HEK293 (cell line): Measurements from ENCODE around the gene SPRED2.

ENCODE experiments used
- CTCF ChIA-PET: fragments of 350-600 bp; formaldehyde crosslinking; extraction: SDS; loops from one replicate; lab custom pipeline; 2021; ENCODE audit warnings: antibody characterized with exemption; lab: Yijun Ruan, JAX
- POLR2A ChIA-PET: fragments of 300-600 bp; formaldehyde crosslinking; extraction: SDS; loops from one replicate; lab custom pipeline; 2020; ENCODE audit warnings: antibody characterized with exemption, inconsistent platforms; lab: Yijun Ruan, JAX
- H3K27ac ChIP-seq: fragments of 200-500 bp; sonication (Bioruptor generic); 2 replicates; pipeline ENCODE4 v1.5.1; 2014; ENCODE audit warnings: low read depth, low read length, control low read depth, inconsistent platforms; ENCODE audit errors: extremely low read depth
- H3K36me3 ChIP-seq, 2 experiments: fragments of 200-500 bp in 1 of 2; sonication (Bioruptor generic) in 1 of 2; 1 replicate in 1 of 2; 2 replicates in 1 of 2; pipeline ENCODE4 v1.5.1; 2014 to 2017; ENCODE audit warnings: inconsistent platforms in 2 of 2, low read length in 2 of 2; ENCODE audit not compliant: control insufficient read depth in 2 of 2, insufficient read depth in 1 of 2
- H3K4me1 ChIP-seq: fragments of 200-500 bp; sonication (Bioruptor generic); 2 replicates; pipeline ENCODE4 v1.5.1; 2014; ENCODE audit warnings: mild to moderate bottlenecking, low read length, inconsistent platforms; ENCODE audit not compliant: control insufficient read depth, insufficient read depth
- H3K4me3 ChIP-seq: 2 replicates; pipeline ENCODE4 v1.5.1; 2011; ENCODE audit warnings: low read depth, mild to moderate bottlenecking, control low read depth, low read length, moderate library complexity
- H3K9me3 ChIP-seq: fragments of 200-500 bp; sonication (Bioruptor generic); 2 replicates; pipeline ENCODE4 v1.5.1; 2014; ENCODE audit warnings: low read depth, low read length, inconsistent platforms; ENCODE audit not compliant: control insufficient read depth, insufficient read depth
- AEBP2 ChIP-seq: fragments of 450-650 bp; formaldehyde crosslinking; IDR thresholded peaks from 2 replicates; pipeline ENCODE4 v1.5.1; 2016; ENCODE audit warnings: missing biosample characterization, missing genetic modification characterization, borderline replicate concordance
- HOXC10 ChIP-seq: sonication (generic); formaldehyde crosslinking; IDR thresholded peaks from 2 replicates; pipeline ENCODE4 v1.8.1; 2023; ENCODE audit warnings: mild to moderate bottlenecking, missing genetic modification reagents
- IKZF3 ChIP-seq: fragments of 450-650 bp; IDR thresholded peaks from 2 replicates; pipeline ENCODE4 v1.5.0; 2018; ENCODE audit warnings: missing biosample characterization, mild to moderate bottlenecking, missing genetic modification characterization, moderate library complexity
- KLF1 ChIP-seq: fragments of 450-650 bp; formaldehyde crosslinking; IDR thresholded peaks from 2 replicates; pipeline ENCODE4 v1.5.1; 2016; ENCODE audit warnings: missing biosample characterization, missing genetic modification characterization
- ZIC2 ChIP-seq: fragments of 450-650 bp; formaldehyde crosslinking; IDR thresholded peaks from 2 replicates; pipeline ENCODE4 v1.5.1; 2016; ENCODE audit warnings: missing biosample characterization, missing genetic modification characterization
- ZNF138 ChIP-seq: fragments of 450-650 bp; formaldehyde crosslinking; IDR thresholded peaks from 2 replicates; pipeline ENCODE4 v1.5.1; 2016; ENCODE audit warnings: missing biosample characterization, missing genetic modification characterization, borderline replicate concordance
- ZNF174 ChIP-seq: fragments of 450-650 bp; formaldehyde crosslinking; IDR thresholded peaks from 2 replicates; pipeline ENCODE4 v1.5.0; 2017; ENCODE audit warnings: missing biosample characterization, mild to moderate bottlenecking, missing genetic modification characterization
- ZNF239 ChIP-seq: fragments of 450-650 bp; formaldehyde crosslinking; IDR thresholded peaks from 2 replicates; pipeline ENCODE4 v1.5.1; 2016; ENCODE audit warnings: missing biosample characterization, missing genetic modification characterization
- ZNF248 ChIP-seq: fragments of 450-650 bp; formaldehyde crosslinking; IDR thresholded peaks from 2 replicates; pipeline ENCODE4 v1.5.1; 2017; ENCODE audit warnings: missing biosample characterization, missing genetic modification characterization
- ZNF302 ChIP-seq: fragments of 450-650 bp; formaldehyde crosslinking; IDR thresholded peaks from 2 replicates; pipeline ENCODE4 v1.5.1; 2016; ENCODE audit warnings: missing biosample characterization, missing genetic modification characterization, low read depth
- ZNF341 ChIP-seq: fragments of 450-650 bp; formaldehyde crosslinking; IDR thresholded peaks from 2 replicates; pipeline ENCODE4; 2016; ENCODE audit warnings: low read depth, missing biosample characterization, missing genetic modification characterization
- ZNF354C ChIP-seq: fragments of 450-650 bp; formaldehyde crosslinking; IDR thresholded peaks from 2 replicates; pipeline ENCODE4 v1.5.1; 2016; ENCODE audit warnings: missing biosample characterization, missing genetic modification characterization, low read depth, borderline replicate concordance
- ZNF37A ChIP-seq: fragments of 450-650 bp; IDR thresholded peaks from 2 replicates; pipeline ENCODE4 v1.5.1; 2018; ENCODE audit warnings: missing biosample characterization, missing genetic modification characterization
- ZNF416 ChIP-seq: fragments of 450-650 bp; formaldehyde crosslinking; IDR thresholded peaks from 2 replicates; pipeline ENCODE4 v1.5.1; 2016; ENCODE audit warnings: missing biosample characterization, missing genetic modification characterization
- ZNF677 ChIP-seq: fragments of 450-650 bp; IDR thresholded peaks from 2 replicates; pipeline ENCODE4 v1.5.0; 2018; ENCODE audit warnings: missing biosample characterization, mild to moderate bottlenecking, missing genetic modification characterization, moderate library complexity
- ZNF777 ChIP-seq: fragments of 450-650 bp; formaldehyde crosslinking; IDR thresholded peaks from 2 replicates; pipeline ENCODE4 v1.5.1; 2017; ENCODE audit warnings: missing biosample characterization, missing genetic modification characterization, borderline replicate concordance
- ZSCAN16 ChIP-seq: fragments of 450-650 bp; formaldehyde crosslinking; IDR thresholded peaks from 2 replicates; pipeline ENCODE4 v1.5.1; 2016; ENCODE audit warnings: missing biosample characterization, missing genetic modification characterization
- ZSCAN4 ChIP-seq: fragments of 450-650 bp; formaldehyde crosslinking; IDR thresholded peaks from 2 replicates; pipeline ENCODE4 v1.5.1; 2017; ENCODE audit warnings: missing biosample characterization, missing genetic modification characterization
- TF ChIP-seq, protein P1 (sequence below): fragments of 450-650 bp; formaldehyde crosslinking; IDR thresholded peaks from 2 replicates; pipeline ENCODE4 v1.5.1; 2017; ENCODE audit warnings: missing biosample characterization, missing genetic modification characterization
- TF ChIP-seq, protein P2 (sequence below): fragments of 450-650 bp; formaldehyde crosslinking; IDR thresholded peaks from 2 replicates; pipeline ENCODE4 v1.5.1; 2017; ENCODE audit warnings: missing biosample characterization, missing genetic modification characterization

Gene SPRED2

GRCh38 chr2:65479524-65479923 lies 47.1 kb upstream of the SPRED2 start:
- Histone ChIP-seq H3K9me3 (no peaks in the 10 kb centered on the region), H3K27ac (no peak overlapping the region), H3K4me1 (no peaks in the 10 kb centered on the region), H3K4me3 (no peak overlapping the region), H3K36me3 (no peaks in the 10 kb centered on the region)
- TF ChIP-seq, protein P1, sequence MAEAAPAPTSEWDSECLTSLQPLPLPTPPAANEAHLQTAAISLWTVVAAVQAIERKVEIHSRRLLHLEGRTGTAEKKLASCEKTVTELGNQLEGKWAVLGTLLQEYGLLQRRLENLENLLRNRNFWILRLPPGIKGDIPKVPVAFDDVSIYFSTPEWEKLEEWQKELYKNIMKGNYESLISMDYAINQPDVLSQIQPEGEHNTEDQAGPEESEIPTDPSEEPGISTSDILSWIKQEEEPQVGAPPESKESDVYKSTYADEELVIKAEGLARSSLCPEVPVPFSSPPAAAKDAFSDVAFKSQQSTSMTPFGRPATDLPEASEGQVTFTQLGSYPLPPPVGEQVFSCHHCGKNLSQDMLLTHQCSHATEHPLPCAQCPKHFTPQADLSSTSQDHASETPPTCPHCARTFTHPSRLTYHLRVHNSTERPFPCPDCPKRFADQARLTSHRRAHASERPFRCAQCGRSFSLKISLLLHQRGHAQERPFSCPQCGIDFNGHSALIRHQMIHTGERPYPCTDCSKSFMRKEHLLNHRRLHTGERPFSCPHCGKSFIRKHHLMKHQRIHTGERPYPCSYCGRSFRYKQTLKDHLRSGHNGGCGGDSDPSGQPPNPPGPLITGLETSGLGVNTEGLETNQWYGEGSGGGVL (tag by site-specific recombination) = no peak
- TF ChIP-seq, protein P2, sequence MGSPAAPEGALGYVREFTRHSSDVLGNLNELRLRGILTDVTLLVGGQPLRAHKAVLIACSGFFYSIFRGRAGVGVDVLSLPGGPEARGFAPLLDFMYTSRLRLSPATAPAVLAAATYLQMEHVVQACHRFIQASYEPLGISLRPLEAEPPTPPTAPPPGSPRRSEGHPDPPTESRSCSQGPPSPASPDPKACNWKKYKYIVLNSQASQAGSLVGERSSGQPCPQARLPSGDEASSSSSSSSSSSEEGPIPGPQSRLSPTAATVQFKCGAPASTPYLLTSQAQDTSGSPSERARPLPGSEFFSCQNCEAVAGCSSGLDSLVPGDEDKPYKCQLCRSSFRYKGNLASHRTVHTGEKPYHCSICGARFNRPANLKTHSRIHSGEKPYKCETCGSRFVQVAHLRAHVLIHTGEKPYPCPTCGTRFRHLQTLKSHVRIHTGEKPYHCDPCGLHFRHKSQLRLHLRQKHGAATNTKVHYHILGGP (tag by site-specific recombination) = no peak
- TF ChIP-seq KLF1 (no peak), ZNF354C (tag by site-specific recombination) (no peak), ZNF138 (tag by site-specific recombination) (no peak), ZIC2 (tag by site-specific recombination) (no peak), ZNF416 (tag by site-specific recombination) (no peak), ZSCAN4 (tag by site-specific recombination) (no peak), ZNF302 (tag by site-specific recombination) (no peak), ZNF677 (tag by site-specific recombination) (no peak), ZNF239 (tag by site-specific recombination) (no peak), AEBP2 (no peak), IKZF3 (tag by site-specific recombination) (no peak), ZNF174 (no peak), ZNF248 (tag by site-specific recombination) (no peak)
- ChIA-PET POLR2A (no interaction called here), CTCF (no interaction called here)

DNA sequence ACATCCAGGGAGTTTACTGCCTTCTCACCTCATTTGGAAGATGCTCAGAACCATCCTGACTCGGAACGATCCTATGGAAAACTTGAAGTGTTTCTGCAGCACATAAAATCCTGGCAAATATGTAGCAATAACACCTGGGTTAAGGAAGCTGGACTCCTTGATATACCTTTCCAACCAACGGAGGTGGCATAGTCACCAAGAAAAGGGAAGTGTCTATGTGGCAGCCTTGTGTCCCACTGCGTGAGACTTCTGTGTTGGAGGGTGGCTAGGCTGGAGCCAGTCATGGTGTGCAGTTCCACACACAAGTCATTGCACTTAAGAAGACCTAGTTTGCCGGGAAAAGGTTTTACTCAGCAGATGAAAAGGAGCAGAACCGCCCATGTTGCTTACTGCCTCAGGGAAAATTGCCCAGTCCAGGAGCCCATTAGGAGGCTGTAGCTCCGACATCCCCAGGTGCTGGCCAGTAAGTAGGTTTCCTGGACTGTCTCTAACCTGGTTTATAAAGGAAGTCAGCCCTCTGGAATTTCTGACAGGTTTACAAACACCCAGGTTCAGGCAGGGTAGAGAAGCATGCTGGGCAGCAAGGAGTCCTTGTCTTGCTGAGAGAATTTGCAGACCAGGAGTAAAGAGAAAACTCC lies 46.2 kb upstream of the SPRED2 start:
- Histone ChIP-seq H3K36me3 (no peaks in the 10 kb centered on the region), H3K4me3 (no peak overlapping the region), H3K4me1 (no peaks in the 10 kb centered on the region), H3K27ac (no peak overlapping the region), H3K9me3 (no peaks in the 10 kb centered on the region; the same call in 1 of the 2 replicates)
- TF ChIP-seq HOXC10 (no peak), ZNF341 (tag by site-specific recombination) (no peak), ZNF777 (tag by site-specific recombination) (no peak), ZNF37A (tag by site-specific recombination) (no peak), ZSCAN16 (no peak)
- POLR2A ChIA-PET = no interaction called here
- CTCF ChIA-PET = no interaction called here
